Astrocyte (in vitro differentiated cells and primary cell): ENCODE measurements around the gene USP54. TPM values are rescaled to one million over a fixed set of nuclear protein-coding genes. Genes with fewer than 3 reads are reported as not detected.

Experiments used
- DNase-seq: peaks from one replicate; pipeline ENCODE4 v3.0.0-alpha.2; 2010; ENCODE audit warnings: low read depth
- FAIRE-seq: peaks from 2 replicates; lab custom pipeline; 2011; peaks lifted over from hg19 to GRCh38; lab: Jason Lieb, UNC
- H2AFZ ChIP-seq: 2 replicates; pipeline ENCODE4 v1.6.0; 2012; ENCODE audit warnings: low read depth, low read length, inconsistent platforms
- H3K27ac ChIP-seq: 2 replicates; pipeline ENCODE4 v1.5.1; 2011; ENCODE audit warnings: low read depth, low read length, inconsistent platforms
- H3K27me3 ChIP-seq: 2 replicates; pipeline ENCODE4 v1.6.0; 2011; ENCODE audit warnings: low read length, inconsistent platforms; ENCODE audit not compliant: insufficient read depth
- H3K36me3 ChIP-seq: 2 replicates; pipeline ENCODE4 v1.5.1; 2011; ENCODE audit warnings: low read length, inconsistent platforms; ENCODE audit not compliant: insufficient read depth
- H3K4me1 ChIP-seq: 2 replicates; pipeline ENCODE4 v1.5.1; 2011; ENCODE audit warnings: low read length, inconsistent platforms; ENCODE audit not compliant: insufficient read depth
- H3K4me2 ChIP-seq: 2 replicates; pipeline ENCODE4 v1.6.0; 2012; ENCODE audit warnings: low read length, inconsistent platforms
- H3K4me3 ChIP-seq: 2 replicates; pipeline ENCODE4 v1.5.1; 2011; ENCODE audit warnings: low read depth, mild to moderate bottlenecking, low read length, inconsistent platforms; ENCODE audit not compliant: insufficient read depth
- H3K79me2 ChIP-seq: 2 replicates; pipeline ENCODE4 v1.6.0; 2012; ENCODE audit warnings: mild to moderate bottlenecking, low read length, inconsistent platforms; ENCODE audit not compliant: insufficient read depth
- H3K9ac ChIP-seq: 2 replicates; pipeline ENCODE4 v1.6.0; 2012; ENCODE audit warnings: mild to moderate bottlenecking, low read length, inconsistent platforms
- H3K9me3 ChIP-seq: 2 replicates; pipeline ENCODE4 v1.5.1; 2012; ENCODE audit warnings: low read depth, mild to moderate bottlenecking, low read length, inconsistent platforms; ENCODE audit not compliant: insufficient read depth
- H4K20me1 ChIP-seq: 2 replicates; pipeline ENCODE4 v1.6.0; 2012; ENCODE audit warnings: low read length, inconsistent platforms; ENCODE audit not compliant: insufficient read depth
- H3K27ac Mint-ChIP-seq: one replicate; pipeline ENCODE4 v1.8.0; 2021; ENCODE audit warnings: mild to moderate bottlenecking, mixed read lengths; ENCODE audit not compliant: unreplicated experiment
- H3K27me3 Mint-ChIP-seq: one replicate; pipeline ENCODE4 v1.8.0; 2021; ENCODE audit warnings: low read depth, mixed read lengths; ENCODE audit not compliant: unreplicated experiment
- H3K36me3 Mint-ChIP-seq: one replicate; pipeline ENCODE4 v1.8.0; 2021; ENCODE audit warnings: low read depth, mixed read lengths; ENCODE audit not compliant: unreplicated experiment
- H3K4me1 Mint-ChIP-seq: one replicate; pipeline ENCODE4 v1.8.0; 2021; ENCODE audit warnings: low read depth, mixed read lengths; ENCODE audit not compliant: unreplicated experiment
- H3K4me3 Mint-ChIP-seq: one replicate; pipeline ENCODE4 v1.8.0; 2021; ENCODE audit warnings: mild to moderate bottlenecking, moderate library complexity, mixed read lengths; ENCODE audit not compliant: unreplicated experiment
- H3K9me3 Mint-ChIP-seq: one replicate; pipeline ENCODE4 v1.8.0; 2021; ENCODE audit warnings: mild to moderate bottlenecking, mixed read lengths; ENCODE audit not compliant: unreplicated experiment
- CTCF ChIP-seq: IDR thresholded peaks from 2 replicates; pipeline ENCODE4 v1.5.1; 2011; ENCODE audit warnings: low read depth, mild to moderate bottlenecking, inconsistent platforms, low read length, moderate library complexity; ENCODE audit not compliant: insufficient read depth
- EZH2 ChIP-seq: IDR thresholded peaks from 2 replicates; pipeline ENCODE4 v1.6.1; 2012; ENCODE audit warnings: mild to moderate bottlenecking, low read length, inconsistent platforms; ENCODE audit not compliant: insufficient read depth
- total RNA-seq: library from RNA; stranded (reverse); gene quantifications from 2 replicates; pipeline ENCODE4 v1.2.1, GENCODE V29; 2021

The USP54 gene
- total RNA-seq, 1 donor from 2014 or later: 85.9 TPM

GRCh38 chr10:73561192-73561591 is 29.9 kb downstream of the USP54 start:
- no peaks in the 10 kb centered on the region for H3K4me1 Mint-ChIP-seq
- H3K27ac Mint-ChIP-seq: no peak overlapping the region
- H3K79me2 ChIP-seq: no peaks in the 10 kb centered on the region
- H3K4me3 ChIP-seq: no peak overlapping the region
- H3K27me3 Mint-ChIP-seq: no peaks in the 10 kb centered on the region
- no peaks in the 10 kb centered on the region for H3K4me1 ChIP-seq
- H3K27me3 ChIP-seq: no peaks in the 10 kb centered on the region
- H4K20me1 ChIP-seq: no peaks in the 10 kb centered on the region
- TF ChIP-seq CTCF: no peak
- no peak for TF ChIP-seq EZH2
- H2AFZ ChIP-seq: no peak overlapping the region
- H3K27ac ChIP-seq: no peak overlapping the region
- no peaks in the 10 kb centered on the region for H3K9me3 ChIP-seq
- no peak overlapping the region for H3K9ac ChIP-seq
- H3K4me3 Mint-ChIP-seq: no peak overlapping the region
- no peak for DNase-seq
- peaks cover 3% of the 10 kb centered on the region for H3K36me3 Mint-ChIP-seq
- no peak for FAIRE-seq
- H3K4me2 ChIP-seq: no peak overlapping the region
- no peaks in the 10 kb centered on the region for H3K36me3 ChIP-seq
- H3K9me3 Mint-ChIP-seq: no peaks in the 10 kb centered on the region

- Mint-ChIP-seq H3K36me3 (peaks cover 2% of the 10 kb centered on the region), H3K27ac (no peak overlapping the region), H3K4me1 (peaks cover 1% of the 10 kb centered on the region), H3K27me3 (no peaks in the 10 kb centered on the region), H3K9me3 (no peaks in the 10 kb centered on the region), H3K4me3 (no peak overlapping the region)
- Histone ChIP-seq H3K27me3 (no peaks in the 10 kb centered on the region), H3K79me2 (no peaks in the 10 kb centered on the region), H3K4me3 (no peak overlapping the region), H4K20me1 (no peaks in the 10 kb centered on the region), H3K9me3 (no peaks in the 10 kb centered on the region), H3K27ac (no peak overlapping the region), H3K9ac (no peak overlapping the region), H3K4me1 (no peaks in the 10 kb centered on the region), H3K4me2 (no peak overlapping the region), H3K36me3 (no peaks in the 10 kb centered on the region), H2AFZ (no peak overlapping the region)
- TF ChIP-seq CTCF: no peak
- no peak for TF ChIP-seq EZH2
- FAIRE-seq (no peak), DNase-seq (peak; percentile 8)
Measured at GRCh38 chr10:73559590-73559989, 31.6 kb downstream of the USP54 start.

GRCh38 chr10:73556855-73557254 is 34.3 kb downstream of the USP54 start:
- no peak for TF ChIP-seq CTCF
- TF ChIP-seq EZH2: no peak
- Histone ChIP-seq H3K9me3 (no peaks in the 10 kb centered on the region), H3K27me3 (no peaks in the 10 kb centered on the region), H3K4me3 (no peak overlapping the region), H3K4me2 (no peak overlapping the region), H3K4me1 (no peaks in the 10 kb centered on the region), H4K20me1 (no peaks in the 10 kb centered on the region), H3K79me2 (no peaks in the 10 kb centered on the region), H3K9ac (no peak overlapping the region), H3K27ac (no peak overlapping the region), H3K36me3 (no peaks in the 10 kb centered on the region), H2AFZ (no peak overlapping the region)
- H3K4me3 Mint-ChIP-seq: peak overlapping the region; percentile 52
- no peak for FAIRE-seq
- H3K27ac Mint-ChIP-seq: no peak overlapping the region
- H3K27me3 Mint-ChIP-seq: no peaks in the 10 kb centered on the region
- peaks cover 2% of the 10 kb centered on the region for H3K36me3 Mint-ChIP-seq
- no peaks in the 10 kb centered on the region for H3K9me3 Mint-ChIP-seq
- no peak for DNase-seq
- H3K4me1 Mint-ChIP-seq: peaks cover 1% of the 10 kb centered on the region
